MM.1S (cell line): ENCODE results near the gene MASP2.

Experiments
- CTCF ChIP-seq: fragments of 300-600 bp; sonication (generic); IDR thresholded peaks from 2 replicates; pipeline ENCODE4 v1.5.1; 2016; ENCODE audit warnings: antibody characterized with exemption, low read length, mixed read lengths
- EZH2 ChIP-seq: fragments of 300-600 bp; sonication (generic); optimal IDR thresholded peaks from 2 replicates; pipeline ENCODE3; 2017; ENCODE audit warnings: low read depth, mild to moderate bottlenecking, antibody characterized with exemption, low read length, mixed read lengths
- EZH2phosphoT487 ChIP-seq: fragments of 300-600 bp; sonication (generic); IDR thresholded peaks from 2 replicates; pipeline ENCODE4 v1.6.1; 2018; ENCODE audit warnings: antibody characterized with exemption, low read length

GRCh38 chr1:11052839-11053757 lies 6.1 kb upstream of the MASP2 start:
- TF ChIP-seq CTCF (no peak), EZH2phosphoT487 (no peak), EZH2 (no peak)
